Measurements from ENCODE around the gene ZNRF2.

The ZNRF2 gene

DNA sequence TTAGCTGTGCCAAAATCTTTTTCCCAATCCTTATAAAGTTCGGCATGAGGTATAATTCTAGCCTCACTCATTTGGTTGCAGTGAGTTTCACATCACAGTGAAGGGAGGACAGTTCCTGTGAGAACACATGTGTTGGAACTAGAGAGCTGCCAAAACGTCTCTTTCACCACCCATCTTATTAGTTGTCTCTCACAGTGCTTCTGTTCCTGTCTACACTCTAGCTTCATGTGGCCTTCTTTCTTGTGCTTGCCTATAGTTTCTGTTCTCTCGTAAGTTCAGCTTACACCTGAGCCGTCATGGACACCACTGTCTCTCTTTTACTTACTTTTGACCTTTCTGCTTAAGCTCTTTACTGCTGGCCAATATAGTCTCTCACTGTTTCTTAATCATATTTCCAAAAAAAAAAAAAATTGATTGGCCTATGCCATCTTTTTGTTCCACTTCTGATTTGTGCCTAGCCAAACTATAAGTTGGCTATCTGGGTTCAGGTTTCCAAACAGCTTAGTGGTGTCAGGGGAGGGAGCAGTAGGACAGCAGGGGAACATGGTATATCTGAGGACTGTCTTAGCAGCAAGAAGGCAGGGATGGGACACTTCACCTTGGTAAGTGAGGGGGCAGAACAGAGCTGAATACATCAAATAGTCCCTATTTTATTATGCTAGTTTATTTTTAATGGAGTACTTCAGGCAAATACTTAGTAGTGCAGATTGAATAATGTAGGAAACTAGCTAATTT, 38.0 kb downstream of the ZNRF2 start:
- no peak for DNase-seq (ENCODE audit: low read depth)

DNA sequence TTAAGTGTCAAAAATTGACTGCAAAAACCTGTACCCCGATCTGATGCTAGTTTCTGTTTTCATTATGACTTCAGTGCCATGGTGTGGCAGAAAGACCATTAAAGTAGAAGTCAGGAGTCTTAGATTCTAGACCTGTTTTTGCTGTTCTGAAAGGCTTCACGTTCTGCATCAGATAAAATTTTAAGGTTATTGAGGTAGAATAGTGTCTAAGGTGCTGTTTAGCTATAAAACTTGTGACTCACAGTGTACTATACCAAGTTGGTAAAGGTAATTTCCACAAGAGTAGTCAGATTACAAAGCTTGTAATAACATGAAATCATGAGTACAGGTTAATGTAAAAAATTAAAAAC, 38.6 kb downstream of the ZNRF2 start:
- DNase-seq (ENCODE audit: low read depth) = no peak

DNA sequence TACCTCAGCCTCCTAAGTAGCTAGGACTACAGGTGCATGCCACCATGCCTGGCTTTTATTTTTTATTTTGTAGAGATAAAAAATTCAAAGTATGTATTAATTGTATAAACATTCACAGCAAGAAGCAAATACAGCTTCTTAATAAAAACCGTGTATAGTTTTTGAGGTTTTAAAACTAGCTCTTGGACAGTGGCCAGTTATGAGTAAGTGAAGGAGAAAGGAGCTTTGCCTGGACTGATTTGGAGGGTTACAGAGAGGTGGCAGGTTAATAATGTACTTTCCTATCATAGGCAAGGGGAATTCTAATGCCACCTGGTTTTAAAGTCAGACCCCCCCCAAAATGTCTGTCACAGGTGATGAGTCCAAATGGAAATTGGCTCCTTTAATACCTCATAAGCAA, 43.4 kb downstream of the ZNRF2 start:
- DNase-seq (ENCODE audit: low read depth) = peak; percentile 13

GRCh38 chr7:30328381-30328780, 44.0 kb downstream of the ZNRF2 start:
- DNase-seq (ENCODE audit: low read depth) = no peak

- DNase-seq (ENCODE audit: low read depth) = no peak
Observed at GRCh38 chr7:30329716-30330115, 45.3 kb downstream of the ZNRF2 start.

- no peak for DNase-seq (ENCODE audit: low read depth)
Observed at GRCh38 chr7:30330134-30331111, 46.0 kb downstream of the ZNRF2 start.

DNA sequence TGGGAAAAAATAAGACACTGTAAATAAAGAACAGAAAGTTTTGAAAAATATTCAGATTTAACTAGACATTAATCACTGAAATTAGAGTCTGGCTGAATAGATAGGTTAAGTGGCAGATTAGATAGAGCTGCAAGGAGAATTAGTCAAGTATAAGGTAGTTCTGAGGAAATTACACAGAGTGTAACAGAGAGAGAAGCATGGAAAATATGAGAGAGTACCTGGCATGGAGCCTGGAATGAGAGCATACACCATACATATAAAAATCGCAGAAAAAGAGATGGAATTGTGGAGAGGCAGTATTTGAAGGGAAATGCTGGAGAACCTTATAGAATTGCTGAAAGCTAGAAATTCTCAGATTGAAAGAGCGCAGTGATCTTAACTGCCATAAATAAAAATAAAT, 46.9 kb downstream of the ZNRF2 start:
- DNase-seq (ENCODE audit: low read depth) = no peak

GRCh38 chr7:30332549-30332948, 48.2 kb downstream of the ZNRF2 start:
- DNase-seq (ENCODE audit: low read depth) = no peak

- no peak for DNase-seq (ENCODE audit: low read depth)
Observed at GRCh38 chr7:30335763-30336487, 51.5 kb downstream of the ZNRF2 start.

DNA sequence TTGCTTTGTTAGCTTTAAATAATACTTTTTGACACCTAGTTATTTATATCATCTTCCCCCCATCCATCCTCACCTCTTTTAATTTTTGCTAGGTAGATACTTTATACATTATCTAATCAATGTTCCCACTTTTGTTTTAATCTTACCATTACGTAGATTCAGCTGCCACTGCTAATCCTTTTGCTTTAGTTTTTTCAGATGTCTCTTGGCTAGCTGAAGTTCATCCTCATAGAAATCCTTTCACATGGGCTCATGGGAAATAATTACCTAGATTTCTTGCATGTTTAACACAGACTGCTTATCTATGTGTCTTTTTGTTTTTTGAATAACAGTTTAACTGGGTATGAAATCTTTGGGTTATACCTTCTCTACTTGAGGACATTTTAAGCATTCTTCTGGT, 60.1 kb downstream of the ZNRF2 start:
- DNase-seq (ENCODE audit: low read depth) = no peak

DNA sequence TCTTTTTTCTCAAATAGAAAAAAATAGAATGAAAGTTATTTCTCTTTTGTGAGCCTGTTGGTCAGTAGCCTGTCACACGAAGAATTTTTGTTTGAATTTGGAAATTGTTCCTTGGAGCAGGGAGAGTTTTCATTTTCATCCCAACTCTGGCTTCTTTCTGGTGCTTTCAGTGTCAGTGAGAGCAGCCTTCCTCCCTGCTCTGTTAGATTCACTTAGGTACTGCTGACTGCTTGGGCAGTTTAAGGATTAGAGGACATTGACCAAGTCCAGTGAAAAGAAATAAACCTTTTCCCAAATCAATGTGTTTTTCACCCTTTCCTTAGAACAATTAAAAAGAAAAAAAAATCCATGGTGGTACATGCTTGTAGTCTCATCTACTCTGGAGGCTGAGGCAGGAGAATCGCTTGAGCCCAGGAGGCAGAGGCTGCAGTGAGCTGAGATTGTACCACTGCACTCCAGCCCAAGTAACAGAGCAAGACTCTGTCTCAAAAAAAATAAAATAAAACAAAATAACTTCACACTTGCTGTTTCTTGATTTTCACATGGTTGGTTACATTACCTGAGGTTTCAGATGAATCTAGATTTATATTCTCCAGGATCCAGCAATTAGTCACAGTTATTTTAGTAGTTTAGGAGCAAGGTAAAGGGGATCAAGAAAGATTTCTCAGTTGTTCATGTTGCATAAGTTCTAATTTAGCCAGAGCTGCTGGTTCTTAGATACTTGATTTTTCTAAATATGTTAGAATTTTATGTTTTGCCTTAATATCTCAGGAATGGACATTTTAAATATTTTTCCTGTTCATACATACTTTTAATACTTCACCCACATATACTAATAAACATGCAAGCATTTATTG, 63.1 kb downstream of the ZNRF2 start:
- DNase-seq (ENCODE audit: low read depth) = no peak

GRCh38 chr7:30348083-30348560, 63.7 kb downstream of the ZNRF2 start:
- peak; percentile 72 for DNase-seq (ENCODE audit: low read depth)

DNA sequence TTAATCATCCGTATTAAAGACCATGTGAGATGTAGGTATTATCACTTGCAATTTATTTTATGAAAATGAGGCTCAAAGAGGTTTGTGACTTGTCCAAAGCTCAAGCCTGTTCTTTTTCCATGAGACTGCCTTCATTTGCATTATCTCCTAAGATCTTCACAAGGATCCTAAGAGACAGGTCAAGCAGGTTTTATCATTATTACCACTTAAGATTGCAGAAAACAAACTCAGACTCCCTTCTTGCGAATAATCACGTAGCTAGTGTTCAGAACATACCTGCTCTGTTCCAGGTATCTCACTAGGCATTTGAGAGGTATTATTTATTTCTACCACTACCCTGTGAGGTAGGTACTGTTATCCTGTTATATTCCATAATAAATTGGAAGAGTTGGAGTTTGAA, 64.8 kb downstream of the ZNRF2 start:
- DNase-seq (ENCODE audit: low read depth) = no peak

- no peak for DNase-seq (ENCODE audit: low read depth)
Observed at GRCh38 chr7:30349816-30350215, 65.4 kb downstream of the ZNRF2 start.

DNA sequence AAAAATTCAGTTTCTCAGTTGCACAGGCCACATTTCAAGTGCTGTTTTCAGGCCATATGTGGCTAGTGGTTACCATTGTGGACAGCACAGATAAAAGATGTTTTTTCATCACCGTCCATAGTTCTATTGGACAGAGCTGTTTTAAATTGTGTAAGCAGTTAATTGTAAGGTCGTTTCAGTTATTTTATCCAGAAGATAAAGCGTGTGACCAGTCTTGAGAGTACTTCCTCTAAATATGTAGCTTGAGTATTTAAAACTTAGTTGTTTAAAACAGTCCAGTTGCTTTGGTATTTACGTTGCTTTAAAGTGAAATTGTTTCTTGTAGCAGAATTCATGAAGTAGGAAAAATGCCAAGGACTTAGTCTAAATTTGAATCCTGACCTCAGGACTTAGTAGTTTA, 66.9 kb downstream of the ZNRF2 start:
- no peak for DNase-seq (ENCODE audit: low read depth)

- DNase-seq (ENCODE audit: low read depth) = no peak
Observed at GRCh38 chr7:30351724-30352123, 67.3 kb downstream of the ZNRF2 start.

- DNase-seq (ENCODE audit: low read depth) = no peak
Observed at GRCh38 chr7:30352169-30352568, 67.8 kb downstream of the ZNRF2 start.

DNA sequence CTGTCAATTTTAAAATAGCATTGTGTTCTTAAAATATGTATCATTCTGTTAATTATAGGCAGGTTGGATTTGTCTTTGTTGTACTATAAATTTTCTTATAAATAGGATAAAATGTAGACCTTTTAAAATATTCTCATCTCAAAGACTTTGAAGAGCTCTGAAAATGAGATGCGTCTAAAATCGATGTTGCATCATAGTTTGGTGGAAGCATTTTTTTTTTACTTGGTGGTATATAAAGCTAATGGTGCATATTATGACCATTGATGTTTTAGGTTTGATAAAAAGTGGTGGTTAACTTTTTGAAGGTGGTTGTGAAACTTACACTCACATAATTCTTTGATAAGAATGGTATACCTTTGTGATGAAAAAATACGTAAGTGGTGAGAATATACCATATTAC, 69.1 kb downstream of the ZNRF2 start:
- DNase-seq (ENCODE audit: low read depth) = no peak

- no peak for DNase-seq (ENCODE audit: low read depth)
Observed at GRCh38 chr7:30353932-30354607, 69.7 kb downstream of the ZNRF2 start.

GRCh38 chr7:30354791-30355190, 70.4 kb downstream of the ZNRF2 start:
- no peak for DNase-seq (ENCODE audit: low read depth)

- no peak for DNase-seq (ENCODE audit: low read depth)
Observed at GRCh38 chr7:30359957-30360356, 75.6 kb downstream of the ZNRF2 start.
